Stimulated activated CD4-positive, alpha-beta T cell treated with anti-CD3 and anti-CD28 coated beads, Interleukin-2, amount 100 ng/mL, for 24 hours (primary cell): Measurements from ENCODE around the gene RBMS3.

Experiments used
- DNase-seq, 2 donors: peaks; one replicate each; pipeline ENCODE4 v3.0.0-alpha.2; 2020

The RBMS3 gene

GRCh38 chr3:29279286-29279685 lies 1.6 kb upstream of the RBMS3 start:
- DNase-seq: no peak

- no peak for DNase-seq
These were observed 1.1 kb upstream of the RBMS3 start for GRCh38 chr3:29279806-29280205.

GRCh38 chr3:29281094-29281343 lies 148 bp downstream of the RBMS3 start:
- DNase-seq: no peak

GRCh38 chr3:29281344-29282241 lies 722 bp downstream of the RBMS3 start:
- no peak for DNase-seq

- DNase-seq: no peak
These were observed 1.8 kb downstream of the RBMS3 start for GRCh38 chr3:29282427-29283230.

- no peak for DNase-seq
These were observed 2.6 kb downstream of the RBMS3 start for GRCh38 chr3:29283231-29284119.

GRCh38 chr3:29284497-29284896 lies 3.6 kb downstream of the RBMS3 start:
- no peak for DNase-seq

GRCh38 chr3:29285471-29286071 lies 4.7 kb downstream of the RBMS3 start:
- no peak for DNase-seq

GRCh38 chr3:29286478-29287240 lies 5.8 kb downstream of the RBMS3 start:
- DNase-seq: no peak

GRCh38 chr3:29290596-29290995 lies 9.7 kb downstream of the RBMS3 start:
- DNase-seq: no peak

- no peak for DNase-seq
These were observed 10.6 kb downstream of the RBMS3 start for GRCh38 chr3:29291260-29291981.

GRCh38 chr3:29291982-29292363 lies 11.1 kb downstream of the RBMS3 start:
- no peak for DNase-seq

- no peak for DNase-seq
These were observed 12.6 kb downstream of the RBMS3 start for GRCh38 chr3:29293421-29293820.

- no peak for DNase-seq
These were observed 17.1 kb downstream of the RBMS3 start for GRCh38 chr3:29297998-29298397.

GRCh38 chr3:29301332-29302019 lies 20.6 kb downstream of the RBMS3 start:
- no peak for DNase-seq

- no peak for DNase-seq
These were observed 21.7 kb downstream of the RBMS3 start for GRCh38 chr3:29302619-29303018.

GRCh38 chr3:29307295-29307694 lies 26.4 kb downstream of the RBMS3 start:
- DNase-seq: no peak

GRCh38 chr3:29310865-29311264 lies 30.0 kb downstream of the RBMS3 start:
- no peak for DNase-seq

GRCh38 chr3:29311795-29312194 lies 30.9 kb downstream of the RBMS3 start:
- no peak for DNase-seq

- no peak for DNase-seq
These were observed 31.5 kb downstream of the RBMS3 start for GRCh38 chr3:29312395-29312794.

- DNase-seq: no peak
These were observed 32.1 kb downstream of the RBMS3 start for GRCh38 chr3:29312960-29313452.
